Ammon's horn (tissue), 1 donor: Measurements from ENCODE around the gene SLC25A21.

Experiments used
- DNase-seq: peaks from one replicate; pipeline ENCODE4 v3.0.0-alpha.2; 2016; ENCODE audit warnings: low spot score

SLC25A21 gene

GRCh38 chr14:36661506-36662257 lies 510.7 kb downstream of the SLC25A21 start, which contains the start of gene PAX9:
Gene PAX9, plus strand, starts transcription at chr14:36661860. Its CDS starts 230 bp downstream, at chr14:36662090.
- peak; percentile 49 for DNase-seq

- DNase-seq, result no peak
These were observed 511.5 kb downstream of the SLC25A21 start for GRCh38 chr14:36660736-36661505.

GRCh38 chr14:36659822-36660735 lies 512.3 kb downstream of the SLC25A21 start:
- no peak for DNase-seq

GRCh38 chr14:36659010-36659821 lies 513.2 kb downstream of the SLC25A21 start:
- DNase-seq, result no peak

- no peak for DNase-seq
These were observed 514.0 kb downstream of the SLC25A21 start for GRCh38 chr14:36658123-36659009.

GRCh38 chr14:36657399-36658122 lies 514.8 kb downstream of the SLC25A21 start:
- DNase-seq, result no peak

- DNase-seq, result no peak
These were observed 515.6 kb downstream of the SLC25A21 start for GRCh38 chr14:36656687-36657398.

GRCh38 chr14:36655963-36656686 lies 516.3 kb downstream of the SLC25A21 start:
- DNase-seq, result no peak

GRCh38 chr14:36655571-36655962 lies 516.8 kb downstream of the SLC25A21 start:
- no peak for DNase-seq

- no peak for DNase-seq
These were observed 517.5 kb downstream of the SLC25A21 start for GRCh38 chr14:36654794-36655381.

GRCh38 chr14:36653962-36654793 lies 518.2 kb downstream of the SLC25A21 start:
- no peak for DNase-seq

- no peak for DNase-seq
These were observed 519.0 kb downstream of the SLC25A21 start for GRCh38 chr14:36653413-36653812.

GRCh38 chr14:36652542-36653201 lies 519.7 kb downstream of the SLC25A21 start:
- DNase-seq, result no peak

GRCh38 chr14:36649872-36650650 lies 522.3 kb downstream of the SLC25A21 start:
- DNase-seq, result no peak
